ENCODE data around the gene CLCN4. TPM values are rescaled to one million over a fixed set of nuclear protein-coding genes. Genes with fewer than 3 reads are reported as not detected.

The CLCN4 gene
- total RNA-seq, 4 donors from 2014 or later: 2.0 to 3.1 (median 2.8) TPM

- TF ChIP-seq, protein P1, sequence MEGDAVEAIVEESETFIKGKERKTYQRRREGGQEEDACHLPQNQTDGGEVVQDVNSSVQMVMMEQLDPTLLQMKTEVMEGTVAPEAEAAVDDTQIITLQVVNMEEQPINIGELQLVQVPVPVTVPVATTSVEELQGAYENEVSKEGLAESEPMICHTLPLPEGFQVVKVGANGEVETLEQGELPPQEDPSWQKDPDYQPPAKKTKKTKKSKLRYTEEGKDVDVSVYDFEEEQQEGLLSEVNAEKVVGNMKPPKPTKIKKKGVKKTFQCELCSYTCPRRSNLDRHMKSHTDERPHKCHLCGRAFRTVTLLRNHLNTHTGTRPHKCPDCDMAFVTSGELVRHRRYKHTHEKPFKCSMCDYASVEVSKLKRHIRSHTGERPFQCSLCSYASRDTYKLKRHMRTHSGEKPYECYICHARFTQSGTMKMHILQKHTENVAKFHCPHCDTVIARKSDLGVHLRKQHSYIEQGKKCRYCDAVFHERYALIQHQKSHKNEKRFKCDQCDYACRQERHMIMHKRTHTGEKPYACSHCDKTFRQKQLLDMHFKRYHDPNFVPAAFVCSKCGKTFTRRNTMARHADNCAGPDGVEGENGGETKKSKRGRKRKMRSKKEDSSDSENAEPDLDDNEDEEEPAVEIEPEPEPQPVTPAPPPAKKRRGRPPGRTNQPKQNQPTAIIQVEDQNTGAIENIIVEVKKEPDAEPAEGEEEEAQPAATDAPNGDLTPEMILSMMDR (IDR thresholded peaks at IDR 0.05; ENCODE audit: low read depth): no peak
Observed at GRCh38 chrX:10237241-10237640, 80.5 kb downstream of the CLCN4 start.

DNA sequence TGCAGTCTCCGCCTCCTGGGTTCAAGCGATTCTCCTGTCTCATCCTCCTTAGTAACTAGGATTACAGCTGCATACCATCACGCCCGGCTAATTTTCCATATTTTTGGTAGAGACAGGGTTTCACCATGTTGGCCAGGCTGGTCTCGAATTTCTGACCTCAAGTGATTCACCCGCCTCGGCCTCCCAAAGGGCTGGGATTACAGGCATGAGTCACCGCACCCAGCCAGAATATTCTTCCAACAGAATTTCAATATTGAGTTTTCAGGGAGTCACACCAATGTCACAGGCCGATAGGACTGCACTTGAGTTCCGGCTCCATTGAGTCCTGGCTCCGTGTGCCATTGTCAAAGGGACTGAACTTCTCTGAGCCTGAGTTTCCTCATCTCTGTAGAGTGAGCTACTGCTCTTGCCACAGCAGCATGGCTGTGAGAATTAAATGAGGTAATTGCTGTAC is 82.9 kb downstream of the CLCN4 start:
- TF ChIP-seq, protein P1 (IDR thresholded peaks at IDR 0.05; ENCODE audit: low read depth): no peak

DNA sequence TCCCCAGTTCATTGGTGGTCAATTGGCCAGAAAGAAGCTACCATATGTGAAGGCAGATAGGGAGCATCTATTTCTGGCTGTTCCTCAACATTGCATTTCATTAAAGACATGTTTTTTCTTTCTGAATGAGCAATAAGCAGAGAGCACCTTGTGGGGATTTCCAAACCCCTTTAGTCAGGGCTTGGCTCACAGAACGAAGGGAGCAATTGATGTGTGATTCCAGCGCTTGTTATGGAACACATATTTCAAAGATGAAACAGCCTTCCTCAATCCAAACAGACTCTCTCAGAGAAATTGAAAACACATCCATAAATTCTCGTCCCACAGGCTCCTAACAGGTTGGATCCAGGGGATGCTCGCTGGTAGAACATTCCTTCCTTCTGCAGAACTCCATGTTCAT is 84.1 kb downstream of the CLCN4 start:
- TF ChIP-seq, protein P1 (IDR thresholded peaks at IDR 0.05; ENCODE audit: low read depth): no peak

- TF ChIP-seq, protein P1 (IDR thresholded peaks at IDR 0.05; ENCODE audit: low read depth): no peak
Observed at GRCh38 chrX:10242026-10242425, 85.3 kb downstream of the CLCN4 start.

DNA sequence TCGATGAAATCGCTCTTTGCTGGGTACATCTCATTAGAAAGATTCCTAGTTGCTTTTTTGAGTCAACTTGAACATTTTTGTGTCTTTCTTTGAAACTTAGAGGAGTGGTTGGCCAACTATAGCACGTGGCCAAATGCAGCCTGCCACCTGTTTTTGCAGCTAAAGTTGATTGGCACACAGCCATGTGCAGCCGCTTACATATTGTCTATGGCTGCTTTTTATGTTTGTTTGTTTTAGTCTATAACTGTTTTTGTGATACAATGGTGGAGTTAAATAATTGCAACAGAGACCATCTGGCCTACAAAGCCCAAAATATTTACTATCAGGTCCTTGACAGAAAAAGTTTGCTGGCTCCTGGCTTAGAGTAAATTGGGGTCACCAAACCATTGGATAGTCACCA is 86.3 kb downstream of the CLCN4 start:
- TF ChIP-seq, protein P1 (IDR thresholded peaks at IDR 0.05; ENCODE audit: low read depth): no peak

GRCh38 chrX:10244915-10245622 is 88.3 kb downstream of the CLCN4 start:
- TF ChIP-seq, protein P1 (IDR thresholded peaks at IDR 0.05; ENCODE audit: low read depth): no peak

DNA sequence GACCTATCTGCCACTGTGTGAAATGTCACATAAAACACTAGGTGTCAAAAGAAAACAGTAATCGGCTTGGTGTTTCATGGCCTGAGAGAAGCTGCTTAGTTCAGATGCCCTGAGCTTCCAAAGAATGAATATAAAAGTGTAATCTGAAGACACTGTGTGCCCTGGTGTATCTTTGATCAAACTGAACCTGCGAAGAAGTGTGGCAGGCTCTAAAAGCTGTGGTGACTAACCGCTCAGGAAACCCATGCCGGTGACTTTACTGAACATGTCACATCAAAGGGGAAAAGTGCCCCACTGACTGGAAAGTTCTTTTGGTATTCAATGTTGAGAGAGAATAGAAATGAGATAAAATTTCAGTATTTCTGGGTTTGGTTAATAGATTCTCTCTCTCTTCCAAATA is 89.1 kb downstream of the CLCN4 start:
- TF ChIP-seq, protein P1 (IDR thresholded peaks at IDR 0.05; ENCODE audit: low read depth): no peak
